ENCODE measurements around the gene LEF1.

The LEF1 gene

GRCh38 chr4:108168671-108169523 lies at the start of gene LEF1:
Gene LEF1 (minus strand): TSS chr4:108168932. CDS start chr4:108167767, 1,165 bp downstream.
- DNase-seq: no peak

DNA sequence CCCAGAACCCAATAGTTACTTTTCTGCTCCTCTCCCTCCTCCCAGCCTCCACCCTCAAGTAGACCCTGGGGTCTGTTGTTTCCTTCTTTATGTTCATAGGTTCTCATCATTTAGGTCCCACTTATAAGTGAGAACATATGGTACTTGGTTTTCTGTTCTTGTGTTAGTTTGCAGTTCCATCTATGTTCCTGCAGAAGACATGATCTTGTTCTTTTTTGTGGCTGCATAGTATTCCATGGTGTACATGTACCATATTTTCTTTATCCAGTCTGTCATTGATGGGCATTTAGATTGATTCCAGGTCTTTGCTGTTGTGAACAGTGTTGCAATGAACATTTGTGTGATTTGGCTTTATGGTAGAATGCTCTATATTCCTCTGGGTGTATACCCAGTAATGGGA lies 47.8 kb upstream of the LEF1 start:
- no peak for DNase-seq

DNA sequence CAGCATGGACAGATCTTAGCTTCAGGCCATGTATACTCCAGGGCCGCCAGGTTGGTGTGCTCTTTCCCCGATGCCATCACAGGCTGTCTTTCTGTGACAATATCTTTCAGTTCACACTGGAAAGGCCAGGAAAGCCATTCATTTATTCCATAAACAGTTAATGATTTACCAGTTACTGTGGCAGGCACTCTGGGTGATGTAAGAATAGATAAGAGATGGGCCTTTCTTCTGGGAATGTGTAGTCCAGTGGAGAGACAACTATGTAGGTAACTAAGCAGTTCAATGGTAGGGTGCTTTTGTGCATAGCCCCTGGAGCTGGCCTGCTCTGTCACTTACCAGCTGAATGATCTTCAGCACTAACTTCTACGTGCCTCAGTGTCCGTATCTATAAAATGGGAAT lies 46.3 kb upstream of the LEF1 start:
- DNase-seq: no peak

- no peak for DNase-seq
These were observed 45.0 kb upstream of the LEF1 start for GRCh38 chr4:108213723-108214122.

- DNase-seq: no peak
These were observed 44.6 kb upstream of the LEF1 start for GRCh38 chr4:108213308-108213707.

DNA sequence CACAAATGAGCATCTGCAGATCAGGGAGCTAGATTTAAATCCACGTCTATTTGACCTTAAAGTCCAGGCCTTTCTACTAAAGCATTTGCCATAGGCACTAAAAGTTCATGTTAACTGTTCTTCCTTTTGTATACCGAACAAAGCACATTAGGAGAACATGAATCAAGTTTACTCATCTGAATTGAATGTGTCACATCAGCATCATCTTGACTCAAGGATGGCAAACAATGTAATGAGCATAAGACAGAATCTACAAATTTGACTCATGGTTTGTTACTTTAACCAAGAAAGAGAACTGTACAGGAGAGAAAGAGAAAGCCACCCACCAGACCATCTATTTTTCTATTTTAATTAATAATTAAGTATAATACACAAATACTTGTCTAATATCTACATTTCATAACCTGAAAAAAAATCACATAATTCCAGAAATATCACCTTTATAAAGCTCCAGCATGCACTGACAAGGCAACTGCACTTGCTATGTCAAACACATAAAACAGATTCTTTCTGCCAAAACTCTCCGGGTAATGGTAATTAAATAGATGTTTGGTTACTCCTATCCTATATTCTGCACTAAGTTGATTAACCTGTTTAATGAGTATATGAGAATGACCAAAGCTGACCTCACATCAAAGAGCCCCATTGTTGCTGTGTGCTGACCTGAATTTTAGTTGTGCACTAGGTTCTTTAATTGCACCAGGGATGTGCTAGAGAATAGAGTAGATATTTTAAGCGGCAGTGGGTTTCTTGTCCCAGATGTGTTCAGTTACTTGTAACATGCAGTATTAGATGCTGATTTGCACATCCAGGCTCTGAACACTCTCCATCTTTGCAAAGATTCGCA lies 42.5 kb upstream of the LEF1 start:
- DNase-seq: no peak

DNA sequence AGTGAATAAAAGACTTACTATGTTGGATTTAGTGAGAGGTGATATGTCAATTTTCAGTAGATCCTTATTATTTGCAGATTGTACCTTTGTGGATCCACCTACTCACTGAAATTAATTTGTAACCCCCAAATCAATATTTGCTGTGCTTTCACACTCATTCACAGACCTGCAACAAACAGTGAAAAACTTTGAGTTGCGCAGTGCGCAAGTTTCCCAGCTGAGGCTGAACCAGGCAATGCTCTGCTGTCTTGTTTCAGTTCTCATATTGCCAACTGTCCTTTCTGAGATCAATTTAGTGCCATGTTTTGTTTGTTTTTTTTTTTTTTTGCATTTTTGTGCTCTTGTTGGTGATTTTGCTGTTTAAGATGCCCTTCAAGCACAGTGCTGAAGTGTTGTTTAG lies 40.8 kb upstream of the LEF1 start:
- no peak for DNase-seq

DNA sequence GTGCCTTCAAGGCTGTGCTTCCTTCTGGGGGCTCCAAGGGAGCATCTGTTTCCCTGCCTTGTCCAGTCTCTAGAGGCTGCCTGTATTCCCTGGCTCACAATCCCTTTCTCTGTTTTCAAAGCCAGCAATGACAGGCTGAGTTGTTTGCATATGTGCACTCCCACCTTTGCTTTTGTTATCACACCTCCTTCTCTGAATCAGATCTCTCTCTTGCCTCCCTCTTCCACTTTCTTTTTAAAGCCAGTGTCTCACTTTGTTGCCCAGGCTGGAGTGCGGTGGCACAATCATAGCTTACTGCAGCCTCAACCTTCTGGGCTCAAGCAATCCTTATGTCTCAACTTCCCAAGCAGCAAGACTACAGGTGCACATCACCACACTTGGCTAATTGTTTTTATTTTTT lies 37.1 kb upstream of the LEF1 start:
- no peak for DNase-seq

DNA sequence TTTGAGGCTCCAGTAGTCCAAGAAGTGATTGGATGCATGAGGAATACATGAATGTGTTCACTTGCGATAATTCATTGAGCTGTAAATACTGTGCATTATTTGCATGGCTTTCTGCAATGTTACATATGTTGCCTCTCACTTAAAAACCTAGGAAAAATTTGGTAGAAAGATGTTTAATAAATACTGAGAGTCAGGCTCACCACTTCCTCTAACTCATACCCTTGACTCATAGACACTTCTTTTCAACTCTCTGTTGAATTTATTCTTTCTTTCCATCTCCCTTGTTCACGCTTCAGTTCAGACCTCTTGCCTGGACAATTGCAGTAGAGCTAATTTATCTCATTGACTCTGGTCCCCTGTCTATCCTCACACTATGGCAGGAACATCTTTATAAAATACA lies 35.8 kb upstream of the LEF1 start:
- no peak for DNase-seq

DNA sequence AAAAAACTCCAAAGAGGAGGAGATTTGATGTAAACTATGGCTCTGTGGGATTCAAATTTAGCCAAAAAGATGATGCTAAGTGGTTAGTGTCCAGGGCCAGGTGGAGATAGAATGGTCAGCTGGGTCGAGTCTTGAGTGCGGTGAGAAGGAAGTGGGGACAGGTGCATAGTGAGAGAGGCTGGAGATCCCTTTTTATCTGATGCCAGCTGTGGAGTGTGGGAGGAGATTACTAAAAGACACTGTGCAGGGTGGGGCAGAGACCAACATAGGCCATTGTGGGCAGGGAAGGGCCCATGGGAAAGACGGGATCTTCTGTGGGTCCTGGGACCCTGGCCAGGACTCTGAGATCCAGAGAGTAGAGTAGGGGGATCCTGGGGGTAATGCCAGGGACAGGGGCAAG lies 34.6 kb upstream of the LEF1 start:
- no peak for DNase-seq

DNA sequence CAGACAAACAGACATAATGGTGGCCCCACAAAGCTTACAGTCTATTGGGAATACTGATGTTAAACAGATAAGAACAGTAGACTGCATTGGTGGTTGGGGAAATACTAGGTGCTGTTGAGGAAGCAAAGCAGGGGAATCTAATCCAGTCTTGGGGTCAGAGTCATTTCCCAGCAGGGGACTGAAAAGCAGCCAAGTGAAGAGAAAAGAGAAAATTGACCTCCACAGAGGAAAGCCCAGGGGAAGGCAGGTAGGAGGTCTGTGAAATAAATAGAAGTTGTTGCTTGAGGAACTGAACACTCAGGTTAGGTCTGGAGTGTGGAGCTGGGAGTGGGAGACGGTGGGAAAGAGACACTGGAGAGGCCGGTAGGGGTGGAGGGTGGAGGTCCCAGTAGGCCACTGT lies 33.0 kb upstream of the LEF1 start:
- DNase-seq: no peak

DNA sequence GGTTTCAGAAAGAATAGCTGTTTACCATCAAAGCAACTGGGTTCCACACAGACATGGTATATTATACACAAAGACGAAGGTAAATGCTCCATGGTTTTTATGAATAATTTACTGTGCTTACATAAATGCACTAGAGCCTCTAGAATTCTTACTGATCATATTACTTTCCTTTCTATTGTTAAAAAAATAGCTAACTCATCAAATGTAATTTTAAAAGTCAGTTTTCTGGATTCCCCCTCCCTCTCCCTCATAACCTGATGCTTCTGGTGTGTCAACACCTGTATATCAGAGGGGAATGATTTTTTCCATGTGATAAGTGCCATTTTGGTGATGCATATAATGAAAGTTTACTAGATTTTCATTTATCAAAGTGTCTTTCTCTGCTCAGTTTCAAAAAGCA lies 31.1 kb upstream of the LEF1 start:
- no peak for DNase-seq

DNA sequence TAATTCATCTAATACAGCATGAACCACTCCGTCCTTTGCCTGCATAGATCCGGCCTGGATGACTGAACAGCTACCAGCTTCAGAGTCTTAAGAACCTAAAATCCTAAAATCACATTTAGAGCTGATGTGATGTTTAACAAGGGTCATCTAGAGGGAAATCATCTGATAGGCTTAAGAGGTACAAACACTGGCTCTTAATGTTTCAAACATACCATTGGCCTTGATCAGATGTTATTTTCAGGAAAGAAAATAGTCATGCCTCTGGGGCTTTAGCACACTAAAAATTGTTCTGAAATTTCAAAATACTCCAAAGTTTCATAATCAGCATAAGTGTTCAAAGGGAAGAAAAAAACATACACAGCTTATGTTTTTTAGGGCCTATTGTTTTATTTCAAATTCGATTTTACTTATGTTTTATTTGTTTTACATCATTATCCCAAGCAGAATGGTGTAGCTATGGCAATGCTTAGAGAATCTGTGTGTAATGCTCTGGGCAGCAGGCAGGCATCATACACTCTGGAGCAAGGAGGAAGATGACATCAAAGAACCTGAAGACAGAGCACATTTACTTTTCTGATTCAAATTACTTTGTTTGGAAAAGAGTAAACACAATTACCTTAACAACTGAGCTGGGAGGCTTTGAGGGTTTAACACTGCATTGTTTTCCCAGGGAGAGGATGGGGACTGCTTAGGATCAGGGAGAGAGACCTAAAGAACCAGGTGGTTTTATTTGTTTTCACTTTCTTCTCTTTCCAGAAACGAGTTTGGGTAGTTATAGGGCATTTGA lies 25.3 kb upstream of the LEF1 start:
- no peak for DNase-seq

- no peak for DNase-seq
These were observed 24.2 kb upstream of the LEF1 start for GRCh38 chr4:108192935-108193334.

- DNase-seq: peak; percentile 94
These were observed 23.3 kb upstream of the LEF1 start for GRCh38 chr4:108192056-108192455.

GRCh38 chr4:108191269-108191914 lies 22.7 kb upstream of the LEF1 start:
- DNase-seq: no peak

GRCh38 chr4:108188770-108189169 lies 20.0 kb upstream of the LEF1 start:
- DNase-seq: no peak

DNA sequence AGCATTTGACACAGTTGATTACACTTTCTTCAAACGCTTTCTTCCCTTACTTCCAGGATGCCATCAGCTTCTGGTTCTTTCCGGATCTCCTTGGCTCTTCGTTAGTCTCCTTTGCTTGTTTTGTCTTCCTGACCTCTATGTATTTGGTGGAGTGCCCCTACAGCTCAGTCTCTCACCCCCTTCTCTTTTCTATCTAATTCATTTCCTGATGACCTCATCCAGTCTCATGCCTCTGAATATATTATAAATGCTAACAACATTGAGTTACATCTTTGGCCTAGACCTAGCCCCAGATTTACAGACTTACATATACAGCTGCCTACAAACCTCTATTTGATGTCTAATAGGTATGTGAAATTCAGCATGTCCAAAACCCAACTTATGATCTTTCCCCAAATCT lies 16.5 kb upstream of the LEF1 start:
- DNase-seq: no peak

GRCh38 chr4:108184453-108185049 lies 15.8 kb upstream of the LEF1 start:
- no peak for DNase-seq

- DNase-seq: no peak
These were observed 13.0 kb upstream of the LEF1 start for GRCh38 chr4:108181704-108182103.

- DNase-seq: no peak
These were observed 11.8 kb upstream of the LEF1 start for GRCh38 chr4:108180513-108180912.

GRCh38 chr4:108175966-108176365 lies 7.2 kb upstream of the LEF1 start:
- no peak for DNase-seq
